Liver (tissue), 3 donors: Measurements from ENCODE around the gene YTHDF1.

Experiments used
- CTCF ChIP-seq: fragments of 150-350 bp; IDR thresholded peaks from 2 replicates; pipeline ENCODE4 v1.5.1; 2017; ENCODE audit warnings: improper control_type of control experiment, low read depth, low read length; ENCODE audit not compliant: missing input control
- GABPA ChIP-seq, 2 donors: IDR thresholded peaks in 1 of 2; conservative IDR thresholded peaks in 1 of 2; 2 replicates each; pipeline ENCODE4 v1.6.1; 2016; ENCODE audit warnings: antibody characterized with exemption in 2 of 2, mild to moderate bottlenecking in 1 of 2, moderate library complexity in 1 of 2
- JUND ChIP-seq, 2 donors: IDR thresholded peaks; 2 replicates each; pipeline ENCODE4 v1.6.1; 2016; ENCODE audit warnings: antibody characterized with exemption in 2 of 2
- MAX ChIP-seq: IDR thresholded peaks from 2 replicates; pipeline ENCODE4 v1.6.1; 2016; ENCODE audit warnings: antibody characterized with exemption
- RAD21 ChIP-seq, 2 donors: IDR thresholded peaks; 2 replicates each; pipeline ENCODE4 v1.6.1; 2016; ENCODE audit warnings: antibody characterized with exemption in 2 of 2, mild to moderate bottlenecking in 2 of 2
- YY1 ChIP-seq: IDR thresholded peaks from 2 replicates; pipeline ENCODE4 v1.6.1; 2016; ENCODE audit warnings: antibody characterized with exemption, mild to moderate bottlenecking
- TF ChIP-seq, protein P1 (sequence below): IDR thresholded peaks from 2 replicates; pipeline ENCODE4 v1.6.1; 2016; ENCODE audit warnings: antibody characterized with exemption
- TF ChIP-seq, protein P2 (sequence below): IDR thresholded peaks from 2 replicates; pipeline ENCODE4 v1.6.1; 2016; ENCODE audit warnings: antibody characterized with exemption, mild to moderate bottlenecking
- donor health status: healthy.
- donor health status: healthy.

GRCh38 chr20:63154395-63154794, 61.5 kb downstream of the YTHDF1 start:
- TF ChIP-seq CTCF (no peak), RAD21 (IDR thresholded peaks at IDR 0.05) (no peak), MAX (no peak), YY1 (no peak), JUND (IDR thresholded peaks at IDR 0.05) (no peak), GABPA (IDR thresholded peaks at IDR 0.05 in 1 of 2, conservative IDR thresholded peaks at IDR 0.05 in 1 of 2) (no peak)
- TF ChIP-seq, protein P1, sequence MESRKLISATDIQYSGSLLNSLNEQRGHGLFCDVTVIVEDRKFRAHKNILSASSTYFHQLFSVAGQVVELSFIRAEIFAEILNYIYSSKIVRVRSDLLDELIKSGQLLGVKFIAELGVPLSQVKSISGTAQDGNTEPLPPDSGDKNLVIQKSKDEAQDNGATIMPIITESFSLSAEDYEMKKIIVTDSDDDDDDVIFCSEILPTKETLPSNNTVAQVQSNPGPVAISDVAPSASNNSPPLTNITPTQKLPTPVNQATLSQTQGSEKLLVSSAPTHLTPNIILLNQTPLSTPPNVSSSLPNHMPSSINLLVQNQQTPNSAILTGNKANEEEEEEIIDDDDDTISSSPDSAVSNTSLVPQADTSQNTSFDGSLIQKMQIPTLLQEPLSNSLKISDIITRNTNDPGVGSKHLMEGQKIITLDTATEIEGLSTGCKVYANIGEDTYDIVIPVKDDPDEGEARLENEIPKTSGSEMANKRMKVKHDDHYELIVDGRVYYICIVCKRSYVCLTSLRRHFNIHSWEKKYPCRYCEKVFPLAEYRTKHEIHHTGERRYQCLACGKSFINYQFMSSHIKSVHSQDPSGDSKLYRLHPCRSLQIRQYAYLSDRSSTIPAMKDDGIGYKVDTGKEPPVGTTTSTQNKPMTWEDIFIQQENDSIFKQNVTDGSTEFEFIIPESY: no peak
- TF ChIP-seq, protein P2, sequence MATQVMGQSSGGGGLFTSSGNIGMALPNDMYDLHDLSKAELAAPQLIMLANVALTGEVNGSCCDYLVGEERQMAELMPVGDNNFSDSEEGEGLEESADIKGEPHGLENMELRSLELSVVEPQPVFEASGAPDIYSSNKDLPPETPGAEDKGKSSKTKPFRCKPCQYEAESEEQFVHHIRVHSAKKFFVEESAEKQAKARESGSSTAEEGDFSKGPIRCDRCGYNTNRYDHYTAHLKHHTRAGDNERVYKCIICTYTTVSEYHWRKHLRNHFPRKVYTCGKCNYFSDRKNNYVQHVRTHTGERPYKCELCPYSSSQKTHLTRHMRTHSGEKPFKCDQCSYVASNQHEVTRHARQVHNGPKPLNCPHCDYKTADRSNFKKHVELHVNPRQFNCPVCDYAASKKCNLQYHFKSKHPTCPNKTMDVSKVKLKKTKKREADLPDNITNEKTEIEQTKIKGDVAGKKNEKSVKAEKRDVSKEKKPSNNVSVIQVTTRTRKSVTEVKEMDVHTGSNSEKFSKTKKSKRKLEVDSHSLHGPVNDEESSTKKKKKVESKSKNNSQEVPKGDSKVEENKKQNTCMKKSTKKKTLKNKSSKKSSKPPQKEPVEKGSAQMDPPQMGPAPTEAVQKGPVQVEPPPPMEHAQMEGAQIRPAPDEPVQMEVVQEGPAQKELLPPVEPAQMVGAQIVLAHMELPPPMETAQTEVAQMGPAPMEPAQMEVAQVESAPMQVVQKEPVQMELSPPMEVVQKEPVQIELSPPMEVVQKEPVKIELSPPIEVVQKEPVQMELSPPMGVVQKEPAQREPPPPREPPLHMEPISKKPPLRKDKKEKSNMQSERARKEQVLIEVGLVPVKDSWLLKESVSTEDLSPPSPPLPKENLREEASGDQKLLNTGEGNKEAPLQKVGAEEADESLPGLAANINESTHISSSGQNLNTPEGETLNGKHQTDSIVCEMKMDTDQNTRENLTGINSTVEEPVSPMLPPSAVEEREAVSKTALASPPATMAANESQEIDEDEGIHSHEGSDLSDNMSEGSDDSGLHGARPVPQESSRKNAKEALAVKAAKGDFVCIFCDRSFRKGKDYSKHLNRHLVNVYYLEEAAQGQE: no peak
